Fibroblast of villous mesenchyme (primary cell): ENCODE measurements around the gene ZNF530. TPM values are rescaled to one million over a fixed set of nuclear protein-coding genes. Genes with fewer than 3 reads are reported as not detected.

ENCODE experiments used
- DNase-seq: peaks from one replicate; pipeline ENCODE4 v3.0.0-alpha.2; 2010; ENCODE audit warnings: low read depth
- H3K4me3 ChIP-seq: 2 replicates; pipeline ENCODE4 v1.5.1; 2011; ENCODE audit warnings: low read depth, mild to moderate bottlenecking, low read length
- total RNA-seq: library from RNA; depleted of rRNA; stranded (reverse); fragments of >200 nt; gene quantifications from 2 replicates; pipeline ENCODE4 v1.2.3, GENCODE V29; 2012
- TF ChIP-seq, protein P1 (sequence below): IDR thresholded peaks from 2 replicates; pipeline ENCODE4 v1.5.1; 2012; ENCODE audit warnings: low read depth, mild to moderate bottlenecking, low read length; ENCODE audit not compliant: insufficient read depth

The ZNF530 gene
- total RNA-seq, 1 donor, result 3.9 TPM

DNA sequence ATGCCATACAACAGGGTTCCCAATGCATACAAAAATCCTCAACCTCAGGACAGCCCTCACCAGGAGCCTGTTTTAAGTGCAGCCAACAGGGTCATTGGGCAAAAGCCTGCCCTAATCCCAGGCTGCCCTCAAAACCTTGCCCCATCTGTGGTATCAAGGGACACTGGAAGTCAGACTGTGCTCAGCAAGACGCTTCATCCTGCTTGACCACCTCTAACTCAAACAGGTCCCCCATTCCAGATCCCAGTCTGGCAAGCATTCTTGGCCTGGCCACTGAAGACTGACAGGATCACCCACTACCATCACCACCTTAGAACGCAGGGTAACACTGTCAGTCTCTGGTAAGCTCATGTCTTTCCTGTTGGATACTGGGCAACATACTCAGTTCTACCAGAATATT, 54.0 kb downstream of the ZNF530 start:
- no peak overlapping the region for H3K4me3 ChIP-seq
- TF ChIP-seq, protein P1, sequence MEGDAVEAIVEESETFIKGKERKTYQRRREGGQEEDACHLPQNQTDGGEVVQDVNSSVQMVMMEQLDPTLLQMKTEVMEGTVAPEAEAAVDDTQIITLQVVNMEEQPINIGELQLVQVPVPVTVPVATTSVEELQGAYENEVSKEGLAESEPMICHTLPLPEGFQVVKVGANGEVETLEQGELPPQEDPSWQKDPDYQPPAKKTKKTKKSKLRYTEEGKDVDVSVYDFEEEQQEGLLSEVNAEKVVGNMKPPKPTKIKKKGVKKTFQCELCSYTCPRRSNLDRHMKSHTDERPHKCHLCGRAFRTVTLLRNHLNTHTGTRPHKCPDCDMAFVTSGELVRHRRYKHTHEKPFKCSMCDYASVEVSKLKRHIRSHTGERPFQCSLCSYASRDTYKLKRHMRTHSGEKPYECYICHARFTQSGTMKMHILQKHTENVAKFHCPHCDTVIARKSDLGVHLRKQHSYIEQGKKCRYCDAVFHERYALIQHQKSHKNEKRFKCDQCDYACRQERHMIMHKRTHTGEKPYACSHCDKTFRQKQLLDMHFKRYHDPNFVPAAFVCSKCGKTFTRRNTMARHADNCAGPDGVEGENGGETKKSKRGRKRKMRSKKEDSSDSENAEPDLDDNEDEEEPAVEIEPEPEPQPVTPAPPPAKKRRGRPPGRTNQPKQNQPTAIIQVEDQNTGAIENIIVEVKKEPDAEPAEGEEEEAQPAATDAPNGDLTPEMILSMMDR, result no peak
- no peak for DNase-seq

DNA sequence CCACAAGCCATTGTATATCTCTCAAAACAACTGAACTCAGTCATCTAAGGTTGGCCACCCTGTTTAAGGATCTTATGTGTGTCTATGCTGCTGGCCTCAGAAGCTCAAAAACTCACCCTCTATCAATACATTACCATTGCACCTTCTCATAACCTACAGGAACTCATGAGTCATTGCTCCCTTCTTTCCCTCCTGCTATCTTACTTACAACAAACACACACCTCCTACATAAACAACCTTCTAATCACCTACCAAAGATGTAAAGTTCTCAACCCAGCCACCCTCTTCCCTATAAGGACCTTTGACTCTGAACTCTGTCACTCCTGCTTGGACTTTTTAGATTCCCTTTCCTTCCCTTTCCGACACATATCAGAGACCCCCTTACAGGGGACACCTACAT, 55.8 kb downstream of the ZNF530 start:
- no peak overlapping the region for H3K4me3 ChIP-seq
- TF ChIP-seq, protein P1, result no peak

DNA sequence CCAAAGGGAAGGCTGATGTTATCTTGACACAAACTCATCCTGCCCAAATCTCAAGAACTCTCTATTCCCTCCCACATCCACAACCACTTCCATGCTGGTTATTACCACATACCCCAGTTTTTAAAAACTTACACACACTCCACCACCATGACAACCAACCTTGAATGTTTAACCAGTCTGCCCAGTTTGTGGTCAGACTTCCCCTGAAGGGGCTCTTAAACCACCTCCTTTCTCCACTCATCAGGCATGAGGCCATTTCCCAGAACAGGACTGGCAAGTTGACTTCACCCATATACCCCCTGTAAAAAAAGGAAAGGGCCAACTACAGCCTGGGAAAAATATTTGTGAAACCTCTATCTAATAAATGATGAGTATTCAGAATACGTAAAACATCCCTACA, 56.7 kb downstream of the ZNF530 start:
- TF ChIP-seq, protein P1, result no peak
- H3K4me3 ChIP-seq, result no peak overlapping the region
- DNase-seq, result no peak

More for the DNA sequence above, 55.8 kb downstream of the ZNF530 start:
- no peak for DNase-seq

Other genes starting within 250 kb of the ZNF530 start
- gene ZNF304, start 248.6 kb upstream of the ZNF530 start, total RNA-seq, result 9.0 and 11.2 TPM in 2 replicates
- 8.4 and 11.7 TPM in 2 replicates for gene TRAPPC2B, start 236.3 kb upstream of the ZNF530 start, total RNA-seq
- 1.9 and 6.0 TPM in 2 replicates for gene ZNF547, start 236.3 kb upstream of the ZNF530 start, total RNA-seq
- 15.8 and 19.0 TPM in 2 replicates for gene ZNF548, start 210.0 kb upstream of the ZNF530 start, total RNA-seq
- 10.4 and 15.1 TPM in 2 replicates for gene ZNF17, start 188.7 kb upstream of the ZNF530 start, total RNA-seq
- 10.8 and 11.0 TPM in 2 replicates for gene ZNF749, start 164.6 kb upstream of the ZNF530 start, total RNA-seq
- 0.32 and 0.86 TPM in 2 replicates for gene VN1R1, start 142.7 kb upstream of the ZNF530 start, total RNA-seq
- 10.8 and 16.1 TPM in 2 replicates for gene ZNF772, start 122.3 kb upstream of the ZNF530 start, total RNA-seq
- gene ZNF419, start 112.1 kb upstream of the ZNF530 start, total RNA-seq, result 10.4 and 13.5 TPM in 2 replicates
- gene ZNF773, start 99.9 kb upstream of the ZNF530 start, total RNA-seq, result 12.1 and 17.4 TPM in 2 replicates
- gene ZNF549, start 72.5 kb upstream of the ZNF530 start, total RNA-seq, result 4.5 and 6.5 TPM in 2 replicates
- gene ZNF550, start 40.0 kb upstream of the ZNF530 start, total RNA-seq, result 5.5 and 8.6 TPM in 2 replicates
- 4.5 and 6.9 TPM in 2 replicates for gene ZNF416, start 21.0 kb upstream of the ZNF530 start, total RNA-seq
- gene ZIK1, start 15.7 kb upstream of the ZNF530 start, total RNA-seq, result 11.3 and 12.1 TPM in 2 replicates
- 20.0 and 21.2 TPM in 2 replicates for gene ZNF134, start 14.4 kb downstream of the ZNF530 start, total RNA-seq
- gene ZNF211, start 33.3 kb downstream of the ZNF530 start, total RNA-seq, result 9.3 and 11.7 TPM in 2 replicates
- gene ZSCAN4, start 69.0 kb downstream of the ZNF530 start, total RNA-seq, result not detected in 2 replicates
- gene ZNF551, start 82.1 kb downstream of the ZNF530 start, total RNA-seq, result 6.4 and 6.5 TPM in 2 replicates
- 1.3 and 1.7 TPM in 2 replicates for gene ZNF154, start 109.3 kb downstream of the ZNF530 start, total RNA-seq
- 5.8 and 6.9 TPM in 2 replicates for gene ZNF671, start 127.7 kb downstream of the ZNF530 start, total RNA-seq
- 11.9 and 14.7 TPM in 2 replicates for gene ZNF776, start 146.9 kb downstream of the ZNF530 start, total RNA-seq
- 12.2 and 22.9 TPM in 2 replicates for gene ZNF586, start 169.8 kb downstream of the ZNF530 start, total RNA-seq
- 7.4 and 12.1 TPM in 2 replicates for gene ZNF552, start 215.0 kb downstream of the ZNF530 start, total RNA-seq
- gene ZNF587B, start 230.4 kb downstream of the ZNF530 start, total RNA-seq, result 25.1 and 28.1 TPM in 2 replicates
- gene ZNF587, start 250.0 kb downstream of the ZNF530 start, total RNA-seq, result 22.2 and 29.8 TPM in 2 replicates